GF-D8 (cell line): ENCODE measurements around the gene SHLD1.

Experiments used
- DNase-seq: peaks from one replicate; lab custom pipeline; 2025; lab: John Stamatoyannopoulos, UW

SHLD1 gene

GRCh38 chr20:5820738-5821137 is 70.5 kb downstream of the SHLD1 start:
- no peak for DNase-seq

DNA sequence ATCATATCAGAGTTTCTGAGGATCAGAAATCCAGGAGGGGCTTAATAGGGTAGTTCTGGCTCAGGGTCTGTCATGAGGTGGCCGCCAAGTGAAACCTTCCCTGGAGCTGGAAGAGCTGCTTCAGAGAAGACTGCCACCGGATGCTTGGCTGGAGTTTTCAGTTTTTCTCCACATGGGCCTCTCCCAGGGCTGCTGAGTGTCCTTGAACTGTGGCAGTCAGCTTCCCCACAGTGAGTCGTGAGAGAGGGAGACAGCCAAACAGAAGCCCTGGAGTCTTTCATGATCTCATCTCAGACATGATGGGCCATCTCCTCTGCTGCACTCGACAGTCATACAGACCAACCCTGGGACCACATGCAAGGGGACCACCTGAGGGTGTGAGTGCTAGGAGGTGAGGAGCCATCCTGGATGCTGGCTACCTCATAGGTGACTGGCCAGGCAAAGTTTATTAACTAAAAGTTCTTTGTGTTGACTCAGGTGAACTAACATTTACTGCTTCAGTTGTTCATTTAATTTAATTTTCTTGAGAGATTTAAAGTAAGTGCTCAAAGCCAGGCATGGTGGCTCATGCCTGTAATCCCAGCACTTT is 71.5 kb downstream of the SHLD1 start:
- no peak for DNase-seq

DNA sequence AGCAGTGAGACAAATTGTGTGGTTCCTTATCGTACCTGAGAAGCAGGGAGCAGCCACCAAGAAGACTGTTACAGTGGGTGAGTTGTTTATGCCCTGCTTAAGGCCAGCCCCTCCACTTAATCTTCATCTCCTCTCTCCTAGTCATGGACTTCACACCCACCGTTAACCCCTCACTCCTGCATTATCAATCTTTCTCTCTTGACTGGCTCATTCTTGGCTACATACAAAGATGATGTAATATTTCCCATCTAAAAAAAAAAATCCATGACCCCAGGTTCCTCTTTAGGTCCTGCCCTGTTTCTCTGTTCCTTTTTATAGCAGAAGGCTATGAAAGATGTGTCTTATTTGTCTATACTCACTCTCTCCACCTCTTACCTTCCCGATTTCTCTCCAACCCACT is 72.4 kb downstream of the SHLD1 start:
- DNase-seq: peak; percentile 53

DNA sequence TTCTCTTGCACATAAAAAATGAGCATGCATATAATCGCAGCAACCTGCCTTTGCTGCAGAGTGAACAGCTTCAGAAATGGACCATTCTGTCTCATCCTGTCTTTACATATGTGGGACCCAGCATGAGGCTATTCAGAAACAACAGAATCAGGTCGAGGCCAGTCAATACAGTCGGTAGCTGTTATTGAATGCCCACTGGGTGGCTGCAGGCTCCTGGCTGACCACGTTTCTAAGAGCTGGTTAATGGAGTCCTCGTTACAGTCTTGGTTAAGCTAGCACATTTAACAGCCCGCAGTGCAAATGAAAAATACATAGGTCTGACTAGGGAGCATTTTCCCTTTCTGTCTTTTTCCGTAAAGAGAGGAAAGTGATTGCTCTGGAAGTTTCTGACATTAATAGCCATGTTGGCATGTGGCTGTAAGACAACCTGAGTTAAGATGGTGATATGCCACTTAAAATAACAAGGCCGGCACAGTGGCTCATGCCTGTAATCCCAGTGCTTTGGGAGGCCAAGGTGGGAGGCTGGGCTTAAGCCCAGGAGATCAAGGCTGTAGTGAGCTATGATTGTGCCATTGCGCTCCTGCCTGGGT is 75.0 kb downstream of the SHLD1 start:
- no peak for DNase-seq

DNA sequence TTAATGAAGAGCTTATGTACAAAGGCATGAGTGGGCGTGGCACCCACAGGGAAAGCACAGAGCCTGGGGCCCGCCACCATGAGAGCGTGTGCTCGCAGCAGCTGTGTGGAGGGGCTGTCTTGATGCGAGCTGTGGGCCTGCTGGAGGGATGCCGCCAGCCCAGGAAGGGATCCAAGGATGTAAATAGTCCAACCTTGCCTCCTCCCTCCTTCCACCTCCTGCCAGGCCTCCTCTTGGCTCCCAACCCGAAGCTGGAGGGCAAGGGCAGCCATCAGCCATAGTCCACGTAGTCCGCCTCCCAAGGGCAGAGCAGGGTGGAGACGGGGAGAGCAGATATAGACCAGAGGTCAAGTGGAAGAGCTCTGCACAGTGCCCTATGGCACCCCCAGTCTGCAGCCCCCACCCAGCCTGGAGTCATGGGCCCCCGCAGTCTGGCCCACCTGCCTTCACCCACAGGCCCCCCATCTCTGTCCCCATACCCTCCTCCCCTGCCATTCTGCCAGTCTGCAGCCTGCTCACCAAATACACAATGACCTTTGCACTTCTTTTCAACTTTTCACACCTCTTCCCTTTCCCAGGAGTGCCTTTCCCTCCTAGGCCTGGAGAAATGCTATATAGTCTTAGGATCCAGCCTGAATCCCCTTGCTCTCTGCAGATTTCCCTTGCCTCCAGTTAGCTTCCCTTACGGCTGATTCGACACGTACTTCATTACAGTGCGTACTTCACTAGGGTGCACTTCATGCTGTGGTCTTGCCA is 77.1 kb downstream of the SHLD1 start:
- DNase-seq: no peak

- no peak for DNase-seq
Observed at GRCh38 chr20:5827861-5828260, 77.7 kb downstream of the SHLD1 start.

- DNase-seq: no peak
Observed at GRCh38 chr20:5829241-5829809, 79.1 kb downstream of the SHLD1 start.

- DNase-seq: no peak
Observed at GRCh38 chr20:5831539-5832237, 81.5 kb downstream of the SHLD1 start.

GRCh38 chr20:5833309-5833941 is 83.2 kb downstream of the SHLD1 start:
- DNase-seq: no peak

GRCh38 chr20:5834436-5835005 is 84.3 kb downstream of the SHLD1 start:
- no peak for DNase-seq

GRCh38 chr20:5835321-5835821 is 85.2 kb downstream of the SHLD1 start:
- no peak for DNase-seq

- no peak for DNase-seq
Observed at GRCh38 chr20:5835871-5836270, 85.7 kb downstream of the SHLD1 start.

DNA sequence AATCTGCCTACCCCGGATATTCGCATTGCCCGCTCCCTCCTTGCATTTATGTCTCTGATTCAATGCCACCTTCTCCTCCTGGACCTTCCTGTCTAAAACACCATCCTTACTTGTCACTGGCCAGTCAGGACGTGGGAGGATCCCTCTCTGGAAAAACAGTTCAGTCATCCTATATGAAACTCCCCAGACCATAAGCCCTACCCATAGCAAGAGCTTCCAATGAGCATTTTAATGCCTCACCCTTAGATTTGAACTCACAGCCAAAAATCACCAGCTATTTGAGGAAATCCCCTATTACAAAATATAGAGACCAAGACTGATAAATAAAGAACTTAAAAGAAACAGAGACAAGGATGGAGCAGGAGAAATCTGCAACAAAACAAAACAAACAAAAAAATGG is 86.4 kb downstream of the SHLD1 start:
- DNase-seq: no peak

- DNase-seq: no peak
Observed at GRCh38 chr20:5840411-5841002, 90.3 kb downstream of the SHLD1 start.

GRCh38 chr20:5841522-5841921 is 91.3 kb downstream of the SHLD1 start:
- DNase-seq: no peak

DNA sequence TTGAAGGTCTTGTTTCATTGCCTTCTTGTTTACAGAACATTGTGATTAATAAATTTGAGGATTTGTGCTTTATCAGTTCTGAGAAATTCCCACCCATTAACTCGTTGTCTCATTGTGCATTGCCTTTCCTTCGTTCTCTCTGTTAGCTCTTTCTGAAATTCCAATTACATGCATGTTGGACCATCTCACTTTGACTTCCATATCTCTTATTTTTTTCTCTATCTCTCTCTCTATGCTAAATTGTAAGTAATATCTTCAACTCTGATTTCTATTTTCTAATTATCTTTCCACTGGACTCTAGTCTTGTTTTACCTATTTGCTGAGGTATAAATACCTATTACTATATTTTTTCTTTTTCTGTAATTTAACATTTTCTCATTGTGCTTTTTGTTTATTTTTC is 92.3 kb downstream of the SHLD1 start:
- DNase-seq: no peak

- no peak for DNase-seq
Observed at GRCh38 chr20:5843054-5843592, 92.9 kb downstream of the SHLD1 start.

DNA sequence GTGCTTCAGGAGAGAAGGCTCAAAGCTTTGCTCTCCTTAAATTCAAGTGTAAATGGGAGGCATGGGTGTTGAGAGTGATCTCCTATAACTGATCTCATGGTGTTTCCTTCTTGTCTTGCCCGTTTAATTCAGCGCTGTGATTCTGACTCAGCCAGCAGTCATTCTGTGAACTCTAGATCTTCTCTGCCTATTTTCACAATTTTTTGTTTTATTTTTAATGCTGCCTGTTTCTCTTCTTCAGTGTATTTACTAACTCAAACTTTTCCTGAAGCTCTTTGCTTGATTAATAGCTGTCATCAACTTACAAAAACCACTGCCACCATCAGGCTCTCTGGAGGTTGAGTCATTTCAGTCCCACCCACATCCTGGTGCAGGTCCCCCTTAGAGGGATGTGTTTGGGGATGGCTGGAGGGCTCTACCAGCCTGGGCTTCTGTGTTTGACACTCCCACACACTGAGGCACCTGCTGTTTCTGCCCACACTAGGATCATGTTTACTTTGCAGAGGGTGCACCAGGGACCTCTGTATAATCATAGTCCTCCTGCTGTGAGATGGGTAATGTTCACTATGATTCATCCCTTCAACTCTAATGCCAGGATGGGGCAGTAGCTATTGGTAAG is 94.0 kb downstream of the SHLD1 start:
- no peak for DNase-seq

- no peak for DNase-seq
Observed at GRCh38 chr20:5845681-5846615, 95.7 kb downstream of the SHLD1 start.
